ENCODE data around the gene MASTL.

The MASTL gene

DNA sequence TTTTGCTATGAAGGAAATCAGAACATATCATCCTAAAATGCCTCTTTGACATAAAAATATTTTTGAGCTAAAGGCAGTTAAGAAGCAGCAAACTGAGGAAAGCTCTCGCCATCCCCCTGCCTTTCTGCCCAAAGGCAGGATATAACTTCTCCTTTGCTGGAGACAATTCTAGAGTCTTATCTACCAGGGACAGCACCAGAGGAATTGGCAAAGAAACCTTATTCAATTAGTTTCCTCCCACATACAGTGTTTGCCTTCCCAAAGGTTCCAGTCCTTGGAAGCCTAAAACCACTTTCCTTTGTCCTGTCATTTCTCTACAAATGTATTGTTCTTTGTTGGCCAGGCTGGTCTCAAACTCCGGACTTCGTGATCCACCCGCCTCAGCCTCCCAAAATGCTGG is 33.7 kb downstream of the MASTL start:
- H3K9me3 Mint-ChIP-seq: no peaks in the 10 kb centered on the region

DNA sequence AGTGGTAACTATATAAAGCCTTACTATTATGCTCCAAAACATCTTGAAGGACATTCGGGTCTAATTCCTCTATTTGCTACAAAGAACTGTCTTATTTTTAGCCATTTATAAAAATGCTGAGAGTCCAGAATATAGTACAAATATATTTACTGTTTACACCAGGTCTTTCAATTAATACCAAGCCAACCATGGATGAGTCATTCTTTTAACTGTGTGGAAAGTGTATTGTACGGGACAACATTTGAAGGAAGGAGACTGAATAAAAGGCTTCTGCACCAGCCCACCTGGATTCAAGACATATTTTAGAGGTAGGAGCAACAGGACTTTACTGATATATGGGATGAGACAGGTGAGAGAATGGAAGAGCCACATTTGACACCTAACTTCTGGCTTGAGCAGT is 35.4 kb downstream of the MASTL start:
- no peak overlapping the region for H3K27ac Mint-ChIP-seq
- H3K4me1 Mint-ChIP-seq: no peaks in the 10 kb centered on the region
- no peaks in the 10 kb centered on the region for H3K9me3 Mint-ChIP-seq
- ATAC-seq (no peak), DNase-seq (ENCODE audit: low spot score in 2 of 2) (no peak)
- peaks cover 39% of the 10 kb centered on the region for H3K36me3 Mint-ChIP-seq
- H3K4me3 Mint-ChIP-seq: no peak overlapping the region

More for the DNA sequence above, 33.7 kb downstream of the MASTL start:
- no peaks in the 10 kb centered on the region for H3K4me1 Mint-ChIP-seq
- ATAC-seq (no peak), DNase-seq (ENCODE audit: low spot score in 2 of 2) (no peak)
- no peak overlapping the region for H3K27ac Mint-ChIP-seq
- peaks cover 46% of the 10 kb centered on the region for H3K36me3 Mint-ChIP-seq
- no peak overlapping the region for H3K4me3 Mint-ChIP-seq

DNA sequence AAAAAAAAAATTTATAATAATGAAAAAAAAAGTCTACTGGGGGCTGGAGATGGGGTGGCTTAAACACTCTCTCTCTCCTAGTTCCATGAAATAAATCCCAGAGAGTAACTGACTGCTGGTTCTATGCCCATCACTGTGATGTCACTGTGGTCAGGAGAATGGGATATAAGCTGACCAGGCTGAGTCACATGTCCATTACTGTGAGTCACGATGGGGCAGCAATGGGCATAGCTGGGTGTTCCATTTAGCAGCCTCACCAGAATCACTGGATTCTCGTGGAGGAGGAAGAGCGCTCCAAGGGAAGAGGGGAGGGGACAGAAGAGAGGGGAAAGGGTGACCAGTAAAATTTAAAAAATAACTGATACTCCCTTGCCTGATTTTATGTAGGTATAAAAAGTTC is 37.1 kb downstream of the MASTL start:
- H3K4me3 Mint-ChIP-seq: no peak overlapping the region
- H3K9me3 Mint-ChIP-seq: no peaks in the 10 kb centered on the region
- DNase-seq (ENCODE audit: low spot score in 2 of 2) (peak in 1 of 2 donors; percentile 26), ATAC-seq (no peak)
- H3K36me3 Mint-ChIP-seq: peaks cover 39% of the 10 kb centered on the region
- no peak overlapping the region for H3K27ac Mint-ChIP-seq
- no peaks in the 10 kb centered on the region for H3K4me1 Mint-ChIP-seq

DNA sequence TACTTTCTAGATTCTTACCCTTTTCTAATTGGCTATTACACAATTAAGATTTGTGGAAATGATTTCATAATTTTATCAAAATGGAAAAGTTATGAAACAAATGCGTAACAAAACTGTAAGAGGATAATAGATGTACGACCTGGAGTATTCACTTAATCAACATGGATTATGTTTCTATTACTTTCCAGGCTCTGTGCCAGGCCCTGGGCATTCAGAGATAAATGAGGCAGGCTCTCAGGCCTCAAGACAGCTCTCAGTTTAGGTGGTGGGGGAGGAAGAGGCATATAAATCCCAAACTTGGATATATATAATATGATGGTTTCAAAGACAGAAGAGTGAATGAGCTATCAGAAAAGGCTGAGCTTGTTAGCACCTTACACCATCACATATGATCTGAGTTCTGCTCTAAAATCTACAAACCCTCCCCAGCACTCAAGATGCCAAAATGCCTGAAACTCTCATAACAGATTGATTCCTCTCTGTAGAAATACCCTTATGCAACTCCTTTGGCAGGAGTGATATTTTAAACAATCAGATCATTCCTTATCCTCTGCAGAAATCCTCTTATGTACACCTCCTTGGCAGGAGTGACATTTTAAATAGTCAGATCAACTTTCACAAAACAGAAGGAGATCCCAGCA is 42.9 kb downstream of the MASTL start:
- Mint-ChIP-seq H3K36me3 (peaks cover 81% of the 10 kb centered on the region), H3K9me3 (no peaks in the 10 kb centered on the region), H3K4me1 (no peaks in the 10 kb centered on the region), H3K27ac (peak overlapping the region; percentile 8), H3K4me3 (no peak overlapping the region)
- no peak for ATAC-seq
- peak in 1 of 2 donors; percentile 26 for DNase-seq (ENCODE audit: low spot score in 2 of 2)

DNA sequence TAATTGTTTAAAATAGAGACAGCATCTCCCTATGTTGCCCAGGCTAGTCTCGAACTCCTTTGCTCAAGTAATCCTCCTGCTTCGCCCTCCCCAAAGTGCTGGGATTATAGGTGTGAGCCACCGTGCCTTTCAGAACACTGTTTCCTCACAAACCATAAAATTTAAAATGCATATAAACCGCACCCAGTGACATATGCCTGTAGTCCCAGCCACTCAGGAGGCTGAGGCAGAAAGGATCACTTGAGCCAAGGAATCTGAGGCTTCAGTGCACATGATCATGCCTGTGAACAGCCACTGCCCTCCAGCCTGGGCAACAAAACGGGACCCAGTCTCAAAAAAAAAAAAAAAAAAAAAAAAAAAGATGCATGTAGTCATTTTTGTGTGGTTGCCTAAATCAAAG is 48.7 kb downstream of the MASTL start:
- DNase-seq (ENCODE audit: low spot score in 2 of 2): no peak
- no peak for ATAC-seq
- Mint-ChIP-seq H3K9me3 (no peaks in the 10 kb centered on the region), H3K4me3 (no peak overlapping the region), H3K36me3 (peaks cover 95% of the 10 kb centered on the region), H3K4me1 (no peaks in the 10 kb centered on the region), H3K27ac (no peak overlapping the region)

DNA sequence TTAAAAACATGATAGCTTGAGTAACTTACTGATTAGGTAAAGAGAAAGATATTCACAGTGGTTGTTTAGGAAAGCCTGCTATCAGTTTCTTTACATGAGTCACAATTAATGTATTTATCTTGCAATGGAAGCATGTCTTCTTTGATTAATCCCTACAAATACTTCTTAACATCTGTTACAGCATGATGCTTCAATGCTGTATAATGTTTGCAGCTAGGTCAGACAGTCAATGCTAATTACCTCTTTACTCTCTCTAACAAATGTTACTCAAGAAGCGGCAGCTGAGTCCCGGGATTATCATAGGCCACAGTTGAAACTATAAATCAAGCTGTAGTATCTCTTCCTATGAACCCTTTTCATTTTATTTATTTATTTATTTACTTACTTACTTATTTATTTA is 52.2 kb downstream of the MASTL start:
- H3K9me3 Mint-ChIP-seq: no peaks in the 10 kb centered on the region
- H3K27ac Mint-ChIP-seq: no peak overlapping the region
- peaks cover 100% of the 10 kb centered on the region for H3K36me3 Mint-ChIP-seq
- H3K4me3 Mint-ChIP-seq: no peak overlapping the region
- DNase-seq (ENCODE audit: low spot score in 2 of 2) (no peak), ATAC-seq (no peak)
- no peaks in the 10 kb centered on the region for H3K4me1 Mint-ChIP-seq

DNA sequence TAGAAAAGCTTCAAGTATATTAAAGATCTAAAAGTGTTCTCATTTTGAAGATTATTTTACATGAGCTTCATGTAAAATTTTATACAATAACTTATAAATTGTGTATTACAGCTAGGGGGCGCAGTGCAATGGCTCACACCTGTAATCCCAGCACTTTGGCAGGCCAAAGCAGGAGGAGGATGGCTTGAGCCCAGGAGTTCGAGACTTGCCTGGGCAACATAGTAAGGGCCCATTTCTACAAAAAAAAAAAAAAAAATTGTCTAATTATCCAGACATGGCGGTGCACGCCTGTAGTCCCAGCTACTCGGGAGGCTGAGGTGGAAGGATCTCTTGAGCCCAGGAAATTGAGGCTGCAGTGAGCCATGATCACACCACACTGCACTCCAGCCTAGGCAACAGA is 68.8 kb downstream of the MASTL start:
- Mint-ChIP-seq H3K4me3 (peak overlapping the region; percentile 58), H3K36me3 (peaks cover 81% of the 10 kb centered on the region), H3K4me1 (peaks cover 27% of the 10 kb centered on the region), H3K27ac (no peak overlapping the region), H3K9me3 (no peaks in the 10 kb centered on the region)
- DNase-seq (ENCODE audit: low spot score in 2 of 2): peak in 1 of 2 donors; percentile 7
- ATAC-seq: no peak

DNA sequence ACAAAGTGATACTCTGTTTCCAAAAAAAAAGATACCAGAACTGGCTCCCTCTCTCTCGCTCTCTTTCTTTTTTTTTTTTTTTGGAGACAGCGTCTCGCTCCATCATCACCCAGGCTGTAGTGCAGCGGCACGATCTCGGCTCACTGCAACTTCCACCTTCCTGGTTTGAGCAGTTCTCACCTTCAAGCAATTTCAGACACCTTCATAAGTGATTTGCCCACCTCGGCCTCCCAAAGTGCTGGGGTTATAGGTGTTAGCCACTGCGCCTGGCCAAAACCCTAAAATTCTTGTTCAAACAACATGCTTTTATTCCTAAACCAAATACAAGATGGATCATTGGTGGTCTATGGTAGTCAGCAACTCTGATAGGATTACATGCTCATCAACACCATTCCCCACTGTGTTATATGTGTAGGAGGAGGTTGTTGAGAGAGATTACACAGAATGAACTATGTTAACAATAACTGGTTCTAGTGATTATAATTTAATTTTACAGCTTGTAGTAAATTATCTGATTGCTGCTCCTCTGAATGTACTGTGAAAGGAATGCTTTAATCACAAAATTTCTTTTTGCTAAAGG is 69.9 kb downstream of the MASTL start:
- Mint-ChIP-seq H3K9me3 (no peaks in the 10 kb centered on the region), H3K36me3 (peaks cover 81% of the 10 kb centered on the region), H3K4me3 (peak overlapping the region; percentile 58), H3K4me1 (peaks cover 27% of the 10 kb centered on the region), H3K27ac (peak overlapping the region; percentile 78)
- DNase-seq (ENCODE audit: low spot score in 2 of 2) (no peak), ATAC-seq (peak; percentile 78)

DNA sequence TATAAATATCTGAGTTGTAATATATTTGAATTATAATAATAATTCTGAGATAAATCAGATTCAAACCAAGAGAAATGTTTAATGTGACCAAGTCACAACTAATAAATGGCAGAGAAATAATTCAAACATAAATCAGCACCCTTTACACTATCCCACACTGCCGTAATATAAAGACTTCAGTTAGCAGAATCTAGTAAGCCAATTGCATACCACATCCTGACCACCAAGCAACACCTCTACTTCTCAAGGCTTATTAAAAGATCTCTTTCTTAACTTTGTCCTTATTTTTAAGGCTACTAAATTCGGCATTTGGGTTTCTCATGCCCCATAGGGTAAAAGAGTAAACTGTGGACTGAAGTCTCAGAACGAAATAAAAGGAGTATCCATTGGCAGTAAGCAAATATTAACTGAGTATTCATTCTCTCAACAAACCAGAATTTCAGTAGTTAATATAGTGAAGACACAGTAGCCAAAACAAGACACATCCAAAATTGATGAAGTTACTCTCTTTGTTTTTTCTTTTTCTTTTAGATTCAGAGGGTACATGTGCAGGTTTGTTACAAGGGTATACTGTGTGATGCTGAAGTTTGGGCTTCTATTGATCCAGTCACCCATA is 70.6 kb downstream of the MASTL start:
- Mint-ChIP-seq H3K9me3 (no peaks in the 10 kb centered on the region), H3K4me1 (peaks cover 27% of the 10 kb centered on the region), H3K4me3 (peak overlapping the region; percentile 58), H3K27ac (peak overlapping the region; percentile 78), H3K36me3 (peaks cover 81% of the 10 kb centered on the region)
- ATAC-seq: peak; percentile 91
- no peak for DNase-seq (ENCODE audit: low spot score in 2 of 2)

DNA sequence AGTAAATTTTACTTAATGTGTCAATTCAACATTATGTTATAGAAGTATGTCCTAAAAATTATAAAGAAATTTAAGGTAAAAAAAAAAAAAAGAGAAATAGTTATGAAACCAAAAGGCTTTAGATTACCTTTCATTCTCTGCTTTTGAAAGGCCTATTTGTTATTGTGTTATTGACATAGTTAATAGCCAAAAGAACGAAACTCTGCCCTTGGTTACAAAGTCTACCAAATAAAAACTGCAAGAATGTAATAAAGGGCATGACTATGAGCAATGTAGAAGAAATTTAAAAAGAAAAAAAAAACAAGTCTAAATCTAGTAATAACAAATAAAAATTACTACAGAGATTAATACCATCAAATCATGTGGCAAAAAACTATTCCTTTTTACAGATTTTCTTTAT is 74.9 kb downstream of the MASTL start:
- H3K36me3 Mint-ChIP-seq: peaks cover 78% of the 10 kb centered on the region
- no peak overlapping the region for H3K4me3 Mint-ChIP-seq
- peaks cover 18% of the 10 kb centered on the region for H3K4me1 Mint-ChIP-seq
- DNase-seq (ENCODE audit: low spot score in 2 of 2) (no peak), ATAC-seq (no peak)
- no peak overlapping the region for H3K27ac Mint-ChIP-seq
- no peaks in the 10 kb centered on the region for H3K9me3 Mint-ChIP-seq

DNA sequence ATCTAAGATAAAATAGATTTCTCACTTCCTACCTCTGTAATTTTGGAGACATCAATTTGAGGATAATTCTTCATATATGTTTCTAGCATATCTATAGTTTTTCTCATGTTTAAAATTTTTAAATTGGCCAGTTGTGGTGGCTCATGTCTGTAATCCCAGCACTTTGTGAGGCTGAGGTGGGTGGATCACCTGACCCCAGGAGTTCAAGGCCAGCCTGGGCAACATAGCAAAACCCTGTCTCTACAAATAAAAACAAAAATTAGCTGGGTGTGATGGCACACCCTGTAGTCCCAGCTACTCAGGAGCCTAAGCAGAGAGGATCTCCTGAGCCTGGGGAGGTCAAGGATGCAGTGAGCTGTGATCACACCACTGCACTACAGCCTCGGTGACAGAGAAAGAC is 80.6 kb downstream of the MASTL start:
- no peak for ATAC-seq
- Mint-ChIP-seq H3K27ac (no peak overlapping the region), H3K4me3 (no peak overlapping the region), H3K36me3 (peaks cover 48% of the 10 kb centered on the region), H3K4me1 (peaks cover 8% of the 10 kb centered on the region), H3K9me3 (no peaks in the 10 kb centered on the region)
- DNase-seq (ENCODE audit: low spot score in 2 of 2): no peak

Measured in stimulated activated effector memory CD8-positive, alpha-beta T cell treated with anti-CD3 and anti-CD28 coated beads, Interleukin-12 subunit alpha, Interleukin-12 subunit beta, amount 100 ng/mL, for 72 hours (primary cell).